GM23338 (cell line): ENCODE measurements around the gene PLEKHA8.

Experiments
- CREB1 ChIP-seq: fragments of 250-450 bp; sonication (Bioruptor Pico); IDR thresholded peaks from 2 replicates; pipeline ENCODE4 v1.5.0; 2020; ENCODE audit warnings: low read depth, mild to moderate bottlenecking, moderate library complexity
- CTCF ChIP-seq, 2 experiments: fragments of 200-600 bp in 1 of 2; sonication (generic) in 1 of 2; conservative IDR thresholded peaks; 2 replicates each; pipeline versions ENCODE4 v1.5.1 to v1.6.1; 2016 to 2017; ENCODE audit warnings: antibody characterized with exemption in 2 of 2, low read depth in 2 of 2, mild to moderate bottlenecking in 2 of 2, moderate library complexity in 1 of 2
- EZH2 ChIP-seq: fragments of 200-600 bp; sonication (generic); IDR thresholded peaks from one replicate; pipeline ENCODE4 v1.8.0; 2017; ENCODE audit warnings: antibody characterized with exemption, mild to moderate bottlenecking, low read depth; ENCODE audit not compliant: unreplicated experiment
- EZH2phosphoT487 ChIP-seq: fragments of 200-600 bp; sonication (generic); IDR thresholded peaks from one replicate; pipeline ENCODE4 v1.8.1; 2018; ENCODE audit warnings: antibody characterized with exemption; ENCODE audit not compliant: unreplicated experiment
- JUNB ChIP-seq: IDR thresholded peaks from one replicate; pipeline ENCODE4 v1.6.1; 2016; ENCODE audit warnings: antibody characterized with exemption; ENCODE audit not compliant: unreplicated experiment
- POLR2AphosphoS5 ChIP-seq: IDR thresholded peaks from 2 replicates; pipeline ENCODE4 v1.6.1; 2016; ENCODE audit warnings: antibody characterized with exemption, low read depth
- REST ChIP-seq: IDR thresholded peaks from one replicate; pipeline ENCODE4 v1.6.1; 2018; ENCODE audit warnings: antibody characterized with exemption; ENCODE audit not compliant: unreplicated experiment
- STAT1 ChIP-seq: IDR thresholded peaks from one replicate; pipeline ENCODE4 v1.6.1; 2016; ENCODE audit warnings: antibody characterized with exemption; ENCODE audit not compliant: unreplicated experiment

- TF ChIP-seq CTCF (conservative IDR thresholded peaks at IDR 0.05; ENCODE audit: low read depth in 2 of 2) (no peak), EZH2phosphoT487 (no peak), POLR2AphosphoS5 (no peak), CREB1 (no peak), EZH2 (no peak), REST (no peak), JUNB (no peak), STAT1 (no peak)
Measured at GRCh38 chr7:30068117-30068516, 39.9 kb downstream of the PLEKHA8 start.
